Measurements from ENCODE around the gene SLC27A6.
"Not testable (repeated sequence)": the region's sequence is repeated elsewhere in the genome, so short reads cannot be mapped to it uniquely, and the experiment has no call there.

The SLC27A6 gene

GRCh38 chr5:129003232-129003631 is 37.9 kb downstream of the SLC27A6 start:
- no peak for DNase-seq

- DNase-seq, result no peak
Measured at GRCh38 chr5:129014185-129014584, 48.9 kb downstream of the SLC27A6 start.

- no peak for DNase-seq
Measured at GRCh38 chr5:129018837-129019236, 53.5 kb downstream of the SLC27A6 start.

- no peak for DNase-seq
Measured at GRCh38 chr5:129019401-129019908, 54.2 kb downstream of the SLC27A6 start.

- no peak for DNase-seq
Measured at GRCh38 chr5:129020683-129021082, 55.4 kb downstream of the SLC27A6 start.

- DNase-seq, result no peak
Measured at GRCh38 chr5:129021744-129022143, 56.5 kb downstream of the SLC27A6 start.

GRCh38 chr5:129022599-129022998 is 57.3 kb downstream of the SLC27A6 start:
- no peak for DNase-seq

- no peak for DNase-seq
Measured at GRCh38 chr5:129027260-129027659, 62.0 kb downstream of the SLC27A6 start.

- no peak for DNase-seq
Measured at GRCh38 chr5:129031886-129032683, 66.8 kb downstream of the SLC27A6 start.

GRCh38 chr5:129036257-129036656 is 71.0 kb downstream of the SLC27A6 start:
- not testable (repeated sequence) for DNase-seq

GRCh38 chr5:129041196-129041881 is 76.1 kb downstream of the SLC27A6 start:
- no peak for DNase-seq

- DNase-seq, result no peak
Measured at GRCh38 chr5:129042306-129042705, 77.0 kb downstream of the SLC27A6 start.

- no peak for DNase-seq
Measured at GRCh38 chr5:129043894-129044293, 78.6 kb downstream of the SLC27A6 start.

- DNase-seq, result no peak
Measured at GRCh38 chr5:129046151-129046550, 80.9 kb downstream of the SLC27A6 start.

- no peak for DNase-seq
Measured at GRCh38 chr5:129048509-129048908, 83.2 kb downstream of the SLC27A6 start.

- no peak for DNase-seq
Measured at GRCh38 chr5:129049126-129049799, 84.0 kb downstream of the SLC27A6 start.

- DNase-seq, result no peak
Measured at GRCh38 chr5:129051283-129051682, 86.0 kb downstream of the SLC27A6 start.

- no peak for DNase-seq
Measured at GRCh38 chr5:129053438-129053837, 88.2 kb downstream of the SLC27A6 start.

GRCh38 chr5:129057329-129057728 is 92.0 kb downstream of the SLC27A6 start:
- no peak for DNase-seq

- no peak for DNase-seq
Measured at GRCh38 chr5:129061849-129062248, 96.6 kb downstream of the SLC27A6 start.

- DNase-seq, result no peak
Measured at GRCh38 chr5:129063483-129064113, 98.3 kb downstream of the SLC27A6 start.

GRCh38 chr5:129065721-129066120 is 100.4 kb downstream of the SLC27A6 start:
- DNase-seq, result no peak

GRCh38 chr5:129067745-129068144 is 102.5 kb downstream of the SLC27A6 start:
- DNase-seq, result no peak

All from stimulated activated CD8-positive, alpha-beta memory T cell treated with anti-CD3 and anti-CD28 coated beads, Interleukin-4, amount 100 ng/mL, for 48 hours (primary cell).